Neural progenitor cell (in vitro differentiated cells): Measurements from ENCODE around the gene SYT1. TPM values are rescaled to one million over a fixed set of nuclear protein-coding genes. Genes with fewer than 3 reads are reported as not detected.

Experiments used
- DNase-seq: peaks from one replicate; pipeline ENCODE4 v3.0.0-alpha.2; 2016; ENCODE audit warnings: low spot score
- H2AFZ ChIP-seq: fragments of 200-600 bp; sonication (generic); replicated peaks from 2 replicates; pipeline ENCODE4 v1.6.1; 2016; ENCODE audit warnings: antibody characterized with exemption
- H3F3A ChIP-seq: fragments of 200-600 bp; sonication (generic); 2 replicates; pipeline ENCODE4 v1.6.1; 2016; ENCODE audit warnings: antibody characterized with exemption, low read depth
- H3K27ac ChIP-seq: fragments of 200-600 bp; sonication (generic); 2 replicates; pipeline ENCODE4 v1.5.1; 2016; ENCODE audit warnings: mild to moderate bottlenecking
- H3K27me3 ChIP-seq: fragments of 200-600 bp; sonication (generic); 2 replicates; pipeline ENCODE4 v1.6.1; 2016; ENCODE audit warnings: mild to moderate bottlenecking, moderate library complexity
- H3K36me3 ChIP-seq: fragments of 200-600 bp; sonication (generic); 2 replicates; pipeline ENCODE4 v1.5.1; 2016
- H3K4me1 ChIP-seq: fragments of 200-600 bp; sonication (generic); 2 replicates; pipeline ENCODE4 v1.6.1; 2016; ENCODE audit warnings: mixed run types
- H3K4me2 ChIP-seq: fragments of 200-600 bp; sonication (generic); 2 replicates; pipeline ENCODE4 v1.6.1; 2016
- H3K4me3 ChIP-seq: fragments of 200-600 bp; sonication (generic); 2 replicates; pipeline ENCODE4 v1.5.1; 2016
- H3K79me2 ChIP-seq: fragments of 200-600 bp; sonication (generic); 2 replicates; pipeline ENCODE4 v1.6.1; 2016; ENCODE audit warnings: low read depth
- H3K9ac ChIP-seq: fragments of 200-600 bp; sonication (generic); 2 replicates; pipeline ENCODE4 v1.6.1; 2016
- H3K9me3 ChIP-seq: fragments of 200-600 bp; sonication (generic); 2 replicates; pipeline ENCODE4 v1.5.1; 2016; ENCODE audit warnings: low read depth
- H4K20me1 ChIP-seq: fragments of 200-600 bp; sonication (generic); 2 replicates; pipeline ENCODE4 v1.6.1; 2016; ENCODE audit warnings: low read depth
- H3K27ac Mint-ChIP-seq: 3 replicates; pipeline ENCODE4 v1.8.0; 2021; ENCODE audit warnings: mixed read lengths
- H3K27me3 Mint-ChIP-seq: 2 replicates; pipeline ENCODE4 v1.8.0; 2022; ENCODE audit warnings: low read depth, mild to moderate bottlenecking, inconsistent platforms, moderate library complexity, mixed read lengths; ENCODE audit not compliant: insufficient read depth
- H3K36me3 Mint-ChIP-seq: 3 replicates; pipeline ENCODE4 v1.8.0; 2021; ENCODE audit warnings: mixed read lengths
- H3K4me1 Mint-ChIP-seq: 3 replicates; pipeline ENCODE4 v1.8.0; 2021; ENCODE audit warnings: mixed read lengths
- H3K4me3 Mint-ChIP-seq: 3 replicates; pipeline ENCODE4 v1.8.0; 2021; ENCODE audit warnings: mild to moderate bottlenecking, moderate library complexity, mixed read lengths
- H3K9me3 Mint-ChIP-seq: 3 replicates; pipeline ENCODE4 v1.8.0; 2020; ENCODE audit warnings: mixed read lengths
- EZH2 ChIP-seq: fragments of 200-600 bp; sonication (generic); IDR thresholded peaks from 2 replicates; pipeline ENCODE4 v1.6.1; 2017; ENCODE audit warnings: antibody characterized with exemption, mild to moderate bottlenecking, moderate library complexity
- EZH2phosphoT487 ChIP-seq: fragments of 200-600 bp; sonication (generic); IDR thresholded peaks from 2 replicates; pipeline ENCODE4 v1.6.1; 2017; ENCODE audit warnings: antibody characterized with exemption
- total RNA-seq: library from RNA; depleted of rRNA; stranded (reverse); fragments of >200 nt; gene quantifications from 2 replicates; pipeline ENCODE4 v1.2.3, GENCODE V29; 2015; ENCODE audit warnings: low replicate concordance
- TF ChIP-seq, protein P1 (sequence below): fragments of 200-600 bp; sonication (generic); IDR thresholded peaks from 2 replicates; pipeline ENCODE4 v1.5.1; 2017; ENCODE audit warnings: antibody characterized with exemption, mild to moderate bottlenecking

The SYT1 gene
- total RNA-seq, 1 donor from 2014 or later, result 36.9 TPM

GRCh38 chr12:78951803-78952551, 87.4 kb downstream of the SYT1 start:
- Histone ChIP-seq H2AFZ (no peak overlapping the region), H3K27me3 (no peaks in the 10 kb centered on the region), H3K4me1 (peaks cover 7% of the 10 kb centered on the region), H3K27ac (no peak overlapping the region), H3K9ac (no peak overlapping the region), H4K20me1 (peaks cover 4% of the 10 kb centered on the region), H3K4me3 (no peak overlapping the region), H3K36me3 (no peaks in the 10 kb centered on the region), H3K4me2 (no peak overlapping the region), H3F3A (no peaks in the 10 kb centered on the region), H3K9me3 (no peaks in the 10 kb centered on the region), H3K79me2 (no peaks in the 10 kb centered on the region)
- Mint-ChIP-seq H3K27ac (no peak overlapping the region), H3K36me3 (no peaks in the 10 kb centered on the region), H3K4me1 (no peaks in the 10 kb centered on the region), H3K4me3 (no peak overlapping the region), H3K9me3 (no peaks in the 10 kb centered on the region), H3K27me3 (no peaks in the 10 kb centered on the region)
- peak; percentile 18 for DNase-seq
- TF ChIP-seq EZH2 (no peak), EZH2phosphoT487 (no peak)
- TF ChIP-seq, protein P1, sequence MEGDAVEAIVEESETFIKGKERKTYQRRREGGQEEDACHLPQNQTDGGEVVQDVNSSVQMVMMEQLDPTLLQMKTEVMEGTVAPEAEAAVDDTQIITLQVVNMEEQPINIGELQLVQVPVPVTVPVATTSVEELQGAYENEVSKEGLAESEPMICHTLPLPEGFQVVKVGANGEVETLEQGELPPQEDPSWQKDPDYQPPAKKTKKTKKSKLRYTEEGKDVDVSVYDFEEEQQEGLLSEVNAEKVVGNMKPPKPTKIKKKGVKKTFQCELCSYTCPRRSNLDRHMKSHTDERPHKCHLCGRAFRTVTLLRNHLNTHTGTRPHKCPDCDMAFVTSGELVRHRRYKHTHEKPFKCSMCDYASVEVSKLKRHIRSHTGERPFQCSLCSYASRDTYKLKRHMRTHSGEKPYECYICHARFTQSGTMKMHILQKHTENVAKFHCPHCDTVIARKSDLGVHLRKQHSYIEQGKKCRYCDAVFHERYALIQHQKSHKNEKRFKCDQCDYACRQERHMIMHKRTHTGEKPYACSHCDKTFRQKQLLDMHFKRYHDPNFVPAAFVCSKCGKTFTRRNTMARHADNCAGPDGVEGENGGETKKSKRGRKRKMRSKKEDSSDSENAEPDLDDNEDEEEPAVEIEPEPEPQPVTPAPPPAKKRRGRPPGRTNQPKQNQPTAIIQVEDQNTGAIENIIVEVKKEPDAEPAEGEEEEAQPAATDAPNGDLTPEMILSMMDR, result no peak

GRCh38 chr12:78952552-78952929, 88.0 kb downstream of the SYT1 start:
- TF ChIP-seq EZH2phosphoT487, result no peak
- TF ChIP-seq, protein P1, result no peak
- TF ChIP-seq EZH2, result no peak
- Histone ChIP-seq H3K36me3 (no peaks in the 10 kb centered on the region), H2AFZ (no peak overlapping the region), H3K9ac (no peak overlapping the region), H3K4me1 (peaks cover 7% of the 10 kb centered on the region), H3K79me2 (no peaks in the 10 kb centered on the region), H3F3A (no peaks in the 10 kb centered on the region), H4K20me1 (peaks cover 4% of the 10 kb centered on the region), H3K4me3 (no peak overlapping the region), H3K27ac (no peak overlapping the region), H3K27me3 (no peaks in the 10 kb centered on the region), H3K9me3 (no peaks in the 10 kb centered on the region), H3K4me2 (no peak overlapping the region)
- no peaks in the 10 kb centered on the region for H3K9me3 Mint-ChIP-seq
- H3K36me3 Mint-ChIP-seq, result no peaks in the 10 kb centered on the region
- H3K27ac Mint-ChIP-seq, result no peak overlapping the region
- no peak for DNase-seq
- no peaks in the 10 kb centered on the region for H3K27me3 Mint-ChIP-seq
- H3K4me1 Mint-ChIP-seq, result no peaks in the 10 kb centered on the region
- H3K4me3 Mint-ChIP-seq, result no peak overlapping the region

DNA sequence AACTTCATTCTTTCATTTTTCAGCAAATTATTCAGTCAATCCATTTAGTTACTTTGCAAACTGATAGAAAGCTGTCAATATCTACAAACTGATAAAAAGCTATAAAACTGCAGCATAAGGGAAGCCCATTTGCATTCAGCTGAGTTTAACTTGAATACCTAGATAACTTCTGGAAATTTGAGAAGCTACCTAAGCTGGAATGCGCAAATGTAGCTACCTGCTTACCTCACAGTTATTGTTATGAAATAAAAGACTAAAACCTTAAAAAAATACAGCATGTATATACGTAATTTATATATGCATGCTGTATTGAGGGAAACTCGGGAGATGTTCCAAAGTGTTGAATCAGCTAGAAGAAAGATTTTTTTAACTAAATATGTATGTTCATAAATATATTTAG, 94.4 kb downstream of the SYT1 start:
- Histone ChIP-seq H2AFZ (no peak overlapping the region), H3K9ac (no peak overlapping the region), H3K4me3 (no peak overlapping the region), H3K9me3 (no peaks in the 10 kb centered on the region), H3K4me2 (no peak overlapping the region), H3F3A (no peaks in the 10 kb centered on the region), H4K20me1 (peaks cover under 1% of the 10 kb centered on the region), H3K79me2 (no peaks in the 10 kb centered on the region), H3K27ac (no peak overlapping the region), H3K36me3 (no peaks in the 10 kb centered on the region), H3K4me1 (no peaks in the 10 kb centered on the region), H3K27me3 (no peaks in the 10 kb centered on the region)
- no peak for TF ChIP-seq EZH2
- TF ChIP-seq, protein P1, result no peak
- no peak for TF ChIP-seq EZH2phosphoT487
- no peak for DNase-seq
- Mint-ChIP-seq H3K36me3 (no peaks in the 10 kb centered on the region), H3K27me3 (no peaks in the 10 kb centered on the region), H3K9me3 (no peaks in the 10 kb centered on the region), H3K4me3 (no peak overlapping the region), H3K4me1 (no peaks in the 10 kb centered on the region), H3K27ac (no peak overlapping the region)
